HPDE6-E6E7 (cell line): ENCODE measurements around the gene PCDH15.
"Not testable (repeated sequence)": the region's sequence is repeated elsewhere in the genome, so short reads cannot be mapped to it uniquely, and the experiment has no call there.

ENCODE experiments used
- DNase-seq: peaks from one replicate; pipeline ENCODE4 v3.0.0; 2011; ENCODE audit warnings: missing footprints; ENCODE audit errors: extremely low spot score

The PCDH15 gene

GRCh38 chr10:53980210-53980609 is 820.8 kb downstream of the PCDH15 start:
- no peak for DNase-seq

- DNase-seq, result no peak
These were observed 822.7 kb downstream of the PCDH15 start for GRCh38 chr10:53978301-53978700.

GRCh38 chr10:53977267-53977666 is 823.8 kb downstream of the PCDH15 start:
- DNase-seq, result no peak

- peak; percentile 1 for DNase-seq
These were observed 843.6 kb downstream of the PCDH15 start for GRCh38 chr10:53957401-53957800.

DNA sequence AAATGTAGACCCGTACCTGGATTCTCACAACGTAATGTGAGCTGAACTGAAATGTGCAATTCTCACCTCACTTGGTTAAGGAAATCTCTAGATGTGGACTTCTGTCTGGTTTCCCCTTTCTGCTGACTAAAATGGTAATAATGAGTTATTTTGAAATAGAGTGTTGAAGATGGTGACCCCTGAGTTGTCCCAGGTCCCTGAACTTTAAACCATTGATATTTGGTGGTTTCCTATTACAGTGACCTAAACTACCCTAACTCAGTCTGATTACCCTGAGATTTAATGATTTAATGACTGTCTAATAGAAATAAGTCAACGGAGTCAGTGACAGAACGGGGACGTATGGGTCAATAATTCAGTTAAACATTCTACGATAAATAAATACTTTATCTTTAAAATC is 845.9 kb downstream of the PCDH15 start:
- DNase-seq, result no peak

GRCh38 chr10:53952698-53953630 is 848.1 kb downstream of the PCDH15 start:
- DNase-seq, result no peak

- DNase-seq, result no peak
These were observed 861.4 kb downstream of the PCDH15 start for GRCh38 chr10:53939654-53940053.

- DNase-seq, result no peak
These were observed 870.4 kb downstream of the PCDH15 start for GRCh38 chr10:53930648-53931047.

DNA sequence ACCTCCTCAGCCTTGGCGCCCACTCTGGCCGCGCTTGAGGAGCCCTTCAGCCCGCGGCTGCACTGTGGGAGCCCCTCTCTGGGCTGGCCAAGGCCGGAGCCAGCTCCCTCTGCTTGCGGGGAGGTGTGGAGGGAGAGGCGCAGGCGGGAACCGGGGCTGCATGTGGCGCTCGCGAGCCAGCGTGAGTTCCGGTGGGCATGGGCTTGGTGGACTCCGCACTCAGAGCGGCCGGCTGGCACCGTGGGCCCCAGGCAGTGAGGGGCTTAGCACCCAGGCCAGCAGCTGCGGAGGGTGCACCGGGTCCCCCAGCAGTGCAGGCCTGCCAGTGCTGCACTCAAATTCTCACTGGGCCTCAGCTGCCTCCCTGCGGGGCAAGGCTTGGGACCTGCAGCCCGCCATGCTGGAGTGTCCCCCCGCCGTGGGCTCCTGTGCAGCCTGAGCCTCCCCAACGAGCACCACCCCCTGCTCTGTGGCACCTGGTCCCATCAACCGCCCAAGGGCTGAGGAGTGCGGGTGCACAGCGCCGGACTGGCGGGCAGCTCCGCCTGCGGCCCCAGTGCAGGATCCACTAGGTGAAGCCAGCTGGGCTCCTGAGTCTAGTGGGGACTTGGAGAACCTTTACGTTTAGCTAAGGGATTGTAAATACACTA is 876.9 kb downstream of the PCDH15 start:
- not testable (repeated sequence) for DNase-seq

GRCh38 chr10:53918755-53919154 is 882.3 kb downstream of the PCDH15 start:
- no peak for DNase-seq

- DNase-seq, result no peak
These were observed 891.2 kb downstream of the PCDH15 start for GRCh38 chr10:53909791-53910190.

DNA sequence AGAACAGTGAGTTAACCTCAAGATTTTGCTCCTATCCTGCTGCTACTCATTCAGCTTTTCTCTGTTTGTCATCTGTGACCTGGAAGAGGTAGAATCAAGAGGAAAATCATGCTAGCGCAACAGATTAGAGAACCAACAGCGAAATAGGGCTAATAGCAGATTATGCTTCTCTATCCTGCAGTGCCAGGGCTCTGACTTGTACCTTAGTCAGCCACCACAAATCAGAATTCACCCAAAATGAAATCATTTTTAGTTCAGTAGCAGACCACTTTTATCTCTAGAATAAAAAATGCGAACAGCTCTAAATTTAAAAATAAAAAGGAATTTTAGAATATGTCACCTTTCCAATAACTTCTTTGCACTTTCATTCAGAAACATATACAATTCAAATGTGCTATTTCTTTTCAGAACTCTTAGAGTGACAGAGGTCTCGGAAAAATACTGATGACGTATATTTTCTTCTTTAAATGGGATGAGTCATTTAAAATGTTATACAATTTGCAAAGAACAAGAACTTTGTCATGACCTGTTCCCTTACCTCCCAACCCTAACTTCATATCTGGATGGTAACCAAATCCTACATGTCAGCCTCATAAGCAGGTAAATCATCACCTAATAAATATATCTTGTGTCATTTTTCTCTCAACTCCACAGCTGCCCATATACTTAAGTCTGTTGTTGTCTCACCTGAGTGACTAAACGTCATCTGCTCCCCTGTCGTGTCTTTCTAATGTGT is 896.4 kb downstream of the PCDH15 start:
- DNase-seq, result peak; percentile 9

- DNase-seq, result peak; percentile 20
These were observed 897.3 kb downstream of the PCDH15 start for GRCh38 chr10:53903756-53904155.

DNA sequence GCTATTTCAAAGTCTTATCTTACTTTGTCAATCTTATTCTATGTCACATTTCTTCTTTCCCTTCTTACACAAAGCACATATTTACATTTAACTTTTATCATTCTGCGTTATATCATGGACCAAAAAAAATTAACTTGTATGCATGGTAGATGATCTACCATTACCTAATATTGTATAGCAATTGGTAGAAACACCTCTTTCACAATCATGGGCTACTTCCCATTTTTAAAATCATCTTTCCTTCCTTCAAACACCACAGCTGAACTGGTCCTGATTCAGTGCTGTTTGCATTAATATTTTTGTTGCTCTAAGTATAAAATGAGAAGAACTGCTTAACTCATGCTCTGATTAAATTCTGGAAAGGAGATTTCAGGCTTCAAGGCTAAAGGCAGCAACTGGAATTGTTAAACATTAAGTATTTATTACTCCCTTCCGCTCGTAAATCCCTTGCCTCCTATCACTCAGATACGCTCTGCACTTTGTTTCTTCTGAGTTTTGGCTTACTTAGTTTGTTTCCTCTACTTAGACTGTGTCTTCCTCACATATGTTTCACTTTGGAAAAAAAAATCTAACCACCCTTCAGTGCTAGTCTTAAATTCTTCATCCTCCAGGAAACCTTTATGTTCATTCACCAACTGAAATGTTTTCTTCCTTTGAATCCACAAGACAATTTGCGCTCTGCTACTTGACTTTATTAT is 901.4 kb downstream of the PCDH15 start:
- DNase-seq, result no peak

DNA sequence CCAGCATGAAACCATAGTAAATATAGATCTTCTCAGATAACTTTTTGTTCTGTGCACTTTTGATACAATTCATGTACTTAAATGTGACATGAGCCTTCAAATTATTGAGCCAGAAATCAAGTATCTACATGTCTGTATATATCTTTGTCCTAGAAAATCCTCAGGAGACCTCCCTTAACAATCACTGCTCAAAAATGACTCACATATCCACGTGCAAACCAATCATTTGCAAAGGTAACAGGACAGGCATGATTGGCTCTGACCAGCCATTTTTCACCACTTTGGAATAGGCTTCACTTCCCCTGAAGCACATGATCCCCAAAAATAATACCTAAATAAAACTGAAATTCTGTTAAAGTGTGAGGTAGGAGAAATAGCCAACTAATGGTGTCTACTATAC is 902.5 kb downstream of the PCDH15 start:
- no peak for DNase-seq

DNA sequence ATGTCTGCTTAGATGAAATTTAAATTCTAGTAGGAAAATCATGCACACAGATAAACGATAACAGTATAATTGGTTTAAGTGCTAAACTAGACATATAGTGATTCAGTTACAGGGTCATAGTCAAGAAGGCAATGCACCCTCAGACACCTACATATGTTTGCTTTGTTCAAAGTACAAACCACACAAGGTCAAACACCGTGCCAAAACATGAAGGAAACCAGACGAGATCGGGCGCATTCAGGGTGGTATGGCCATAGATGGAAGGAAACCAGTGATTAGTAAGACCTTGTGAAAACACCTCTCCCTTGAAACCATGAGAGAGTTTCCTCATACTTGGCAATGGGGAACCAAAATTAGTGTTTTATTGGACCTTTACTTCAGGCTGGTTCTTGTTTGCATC is 906.9 kb downstream of the PCDH15 start:
- no peak for DNase-seq

DNA sequence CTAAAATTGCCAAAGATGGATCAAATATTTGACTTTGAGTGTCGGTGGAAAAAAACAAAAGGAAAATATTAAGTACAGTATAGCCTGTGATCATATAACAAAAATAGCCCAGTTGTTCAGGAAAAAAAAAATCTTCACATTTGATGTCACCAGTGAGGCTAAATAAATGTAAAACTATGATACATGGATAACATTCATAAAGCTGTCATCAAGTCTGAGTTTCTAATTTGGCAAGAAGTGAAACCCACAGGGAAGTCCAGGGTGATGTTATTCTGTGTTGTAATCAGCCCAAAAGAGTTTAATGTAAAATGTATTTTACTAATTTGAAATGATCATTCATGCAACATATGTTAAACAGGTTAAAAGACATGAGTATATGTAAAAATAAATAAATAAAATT is 908.0 kb downstream of the PCDH15 start:
- no peak for DNase-seq

DNA sequence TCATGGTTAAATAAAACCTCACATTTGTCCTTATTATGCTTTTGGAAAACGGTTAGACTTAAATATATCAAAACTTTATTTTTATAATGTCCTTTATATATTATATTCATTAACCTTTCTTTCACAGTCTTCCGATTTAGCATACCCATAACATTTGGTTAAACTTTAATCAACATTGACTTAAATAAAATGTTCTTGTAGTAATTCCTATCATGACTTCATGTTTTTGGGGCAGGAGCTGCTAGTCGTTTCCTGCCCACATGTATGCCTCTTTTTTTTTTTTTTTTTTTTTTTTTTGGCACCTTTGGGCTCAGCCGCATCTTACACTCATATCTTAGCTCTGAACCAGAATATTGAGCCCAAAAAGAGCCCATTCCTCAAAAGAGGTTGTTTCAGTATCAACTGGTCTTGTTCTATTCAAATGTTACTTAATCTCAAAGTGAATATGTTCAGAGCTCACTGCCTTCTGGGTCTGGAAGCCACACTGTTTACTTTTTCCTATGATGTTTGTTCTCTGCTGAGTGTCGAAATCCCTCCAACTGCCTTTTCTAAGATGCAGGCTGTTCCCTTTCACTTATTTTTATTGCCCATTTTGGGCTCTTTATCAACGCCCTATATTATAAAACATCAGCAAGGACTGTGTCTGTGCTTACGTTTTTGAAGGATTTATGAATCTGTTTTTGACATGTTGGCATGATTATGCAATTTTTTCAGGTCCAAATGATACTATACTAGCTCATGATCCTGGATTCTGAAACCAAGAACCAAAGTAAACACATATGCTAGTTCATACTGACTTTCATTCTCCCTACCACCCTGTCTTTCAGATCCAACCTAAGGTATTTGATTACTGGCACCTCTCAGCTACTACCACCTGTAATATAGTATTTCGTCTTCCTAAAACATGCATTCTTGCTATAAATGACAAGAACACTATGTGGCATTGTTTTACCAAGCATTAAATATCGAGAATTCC is 914.4 kb downstream of the PCDH15 start:
- no peak for DNase-seq

DNA sequence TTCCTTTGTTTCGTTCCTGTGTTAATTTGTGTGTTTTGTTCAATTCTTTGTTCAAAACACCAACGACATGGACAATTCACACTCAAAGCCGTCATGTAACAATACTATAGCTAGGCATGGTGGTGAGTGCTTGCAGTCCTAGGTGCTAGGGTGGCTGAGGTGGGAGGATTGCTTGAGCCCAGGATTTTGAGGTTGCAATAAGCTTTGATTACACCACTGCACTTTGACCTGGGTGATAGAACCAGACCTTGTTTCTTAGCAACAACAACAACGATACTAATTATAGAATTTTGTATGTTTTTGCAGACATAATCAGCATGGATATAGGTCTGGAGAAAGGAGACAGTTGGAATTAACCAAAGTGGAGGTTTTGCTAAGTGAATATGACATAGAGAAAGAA is 936.2 kb downstream of the PCDH15 start:
- DNase-seq, result no peak

DNA sequence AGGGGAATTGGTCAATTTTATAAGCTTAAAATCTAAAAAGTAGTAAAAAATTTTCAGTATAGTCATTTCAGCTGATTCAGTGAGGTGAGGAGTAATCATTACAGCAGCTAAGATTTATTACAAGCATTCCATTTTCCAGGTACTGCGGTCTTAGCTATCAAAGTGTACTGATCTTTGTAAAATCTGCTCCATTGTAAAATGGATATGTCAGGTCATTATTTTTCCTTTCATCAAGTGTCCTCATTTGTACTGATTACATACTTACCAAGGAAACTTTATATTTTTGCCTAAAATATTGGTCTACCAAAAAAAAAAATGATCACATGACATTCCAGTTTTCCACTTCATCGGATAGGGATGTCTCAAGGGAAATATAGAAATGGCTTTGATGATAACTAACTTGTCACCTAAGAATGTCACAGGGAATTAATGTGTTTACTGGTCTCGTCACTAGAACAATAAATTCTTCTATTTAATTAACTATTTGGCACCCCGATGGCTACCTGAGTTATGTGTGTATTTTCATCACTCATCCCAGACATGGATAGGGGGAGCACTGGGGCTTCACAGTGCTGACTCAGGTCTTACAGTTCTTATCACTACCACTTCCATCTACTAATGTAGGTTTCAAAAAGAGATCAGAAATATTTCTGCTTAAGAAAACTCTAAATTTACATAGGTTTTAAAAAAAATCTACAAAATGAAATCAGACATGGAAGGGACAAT is 948.4 kb downstream of the PCDH15 start:
- no peak for DNase-seq
